Suprapubic skin (tissue), 4 donors: ENCODE results near the gene XCR1.

Experiments
- EP300 ChIP-seq: sonication (generic); formaldehyde crosslinking; IDR thresholded peaks from one replicate; pipeline ENCODE4 v1.6.1; 2017; ENCODE audit warnings: antibody characterized with exemption
- POLR2A ChIP-seq, 2 donors: fragments of 450-650 bp; IDR thresholded peaks; one replicate each; pipeline ENCODE4 v1.6.1; 2017; ENCODE audit warnings: antibody characterized with exemption in 2 of 2, mild to moderate bottlenecking in 2 of 2, moderate library complexity in 2 of 2
- POLR2AphosphoS5 ChIP-seq, 3 donors: sonication (generic); formaldehyde crosslinking; IDR thresholded peaks; one replicate each; pipeline ENCODE4 v1.6.1; 2017; ENCODE audit warnings: antibody characterized with exemption in 3 of 3
- TF ChIP-seq, protein P1 (sequence below), 2 donors: fragments of 200-600 bp in 1 of 2; fragments of 450-650 bp in 1 of 2; sonication (generic) in 1 of 2; IDR thresholded peaks; one replicate each; pipeline ENCODE4 v1.5.1; 2016 to 2019; ENCODE audit warnings: antibody characterized with exemption in 2 of 2, mild to moderate bottlenecking in 1 of 2, moderate library complexity in 1 of 2

DNA sequence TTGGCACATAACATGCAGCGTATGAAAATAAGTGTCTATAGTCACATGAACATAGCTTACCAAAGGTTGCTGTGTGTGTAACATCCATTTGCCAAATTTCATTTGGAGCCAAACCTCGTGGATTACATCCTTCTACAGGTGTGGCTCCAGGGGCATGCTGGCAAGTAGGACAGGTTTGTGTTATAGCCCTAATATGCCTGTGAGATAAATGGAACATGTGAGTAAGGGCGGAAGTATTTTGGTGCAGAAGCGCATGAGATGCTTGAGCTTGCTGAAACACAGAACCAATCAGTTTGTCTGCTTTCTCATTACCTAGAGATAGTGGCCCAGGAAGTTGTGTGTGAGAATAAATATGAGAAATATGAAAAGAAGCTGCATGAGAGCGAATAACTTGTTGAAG is 21.8 kb upstream of the XCR1 start:
- TF ChIP-seq, protein P1, sequence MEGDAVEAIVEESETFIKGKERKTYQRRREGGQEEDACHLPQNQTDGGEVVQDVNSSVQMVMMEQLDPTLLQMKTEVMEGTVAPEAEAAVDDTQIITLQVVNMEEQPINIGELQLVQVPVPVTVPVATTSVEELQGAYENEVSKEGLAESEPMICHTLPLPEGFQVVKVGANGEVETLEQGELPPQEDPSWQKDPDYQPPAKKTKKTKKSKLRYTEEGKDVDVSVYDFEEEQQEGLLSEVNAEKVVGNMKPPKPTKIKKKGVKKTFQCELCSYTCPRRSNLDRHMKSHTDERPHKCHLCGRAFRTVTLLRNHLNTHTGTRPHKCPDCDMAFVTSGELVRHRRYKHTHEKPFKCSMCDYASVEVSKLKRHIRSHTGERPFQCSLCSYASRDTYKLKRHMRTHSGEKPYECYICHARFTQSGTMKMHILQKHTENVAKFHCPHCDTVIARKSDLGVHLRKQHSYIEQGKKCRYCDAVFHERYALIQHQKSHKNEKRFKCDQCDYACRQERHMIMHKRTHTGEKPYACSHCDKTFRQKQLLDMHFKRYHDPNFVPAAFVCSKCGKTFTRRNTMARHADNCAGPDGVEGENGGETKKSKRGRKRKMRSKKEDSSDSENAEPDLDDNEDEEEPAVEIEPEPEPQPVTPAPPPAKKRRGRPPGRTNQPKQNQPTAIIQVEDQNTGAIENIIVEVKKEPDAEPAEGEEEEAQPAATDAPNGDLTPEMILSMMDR (IDR thresholded peaks at IDR 0.05): no peak
- TF ChIP-seq POLR2AphosphoS5 (IDR thresholded peaks at IDR 0.05) (no peak), EP300 (no peak), POLR2A (IDR thresholded peaks at IDR 0.05) (no peak)
